COLO829 (cell line): Measurements from ENCODE around the gene KRTAP10-8.
"Not testable (repeated sequence)": the region's sequence is repeated elsewhere in the genome, so short reads cannot be mapped to it uniquely, and the experiment has no call there.

Experiments
- DNase-seq: peaks from one replicate; pipeline ENCODE4 v3.0.0; 2012; ENCODE audit warnings: low spot score

The KRTAP10-8 gene

GRCh38 chr21:44599264-44600029 is 12.4 kb upstream of the KRTAP10-8 start:
- DNase-seq = no peak

- DNase-seq = not testable (repeated sequence)
Observed at GRCh38 chr21:44600118-44600978, 11.5 kb upstream of the KRTAP10-8 start, which contains the start of gene KRTAP10-7. TSS of gene KRTAP10-7 (plus strand) at chr21:44600597. CDS start at chr21:44600622, 25 bp downstream.

GRCh38 chr21:44601091-44601490 is 10.8 kb upstream of the KRTAP10-8 start:
- DNase-seq = not testable (repeated sequence)

- no peak for DNase-seq
Observed at GRCh38 chr21:44601596-44602462, 10.1 kb upstream of the KRTAP10-8 start.

GRCh38 chr21:44602463-44602850 is 9.4 kb upstream of the KRTAP10-8 start:
- no peak for DNase-seq

- no peak for DNase-seq
Observed at GRCh38 chr21:44603109-44603875, 8.6 kb upstream of the KRTAP10-8 start.

- DNase-seq = no peak
Observed at GRCh38 chr21:44603911-44604310, 8.0 kb upstream of the KRTAP10-8 start.

- DNase-seq = no peak
Observed at GRCh38 chr21:44606495-44606894, 5.4 kb upstream of the KRTAP10-8 start.

- no peak for DNase-seq
Observed at GRCh38 chr21:44609193-44609592, 2.7 kb upstream of the KRTAP10-8 start.

- not testable (repeated sequence) for DNase-seq
Observed at GRCh38 chr21:44610157-44610843, 1.6 kb upstream of the KRTAP10-8 start.

- DNase-seq = no peak
Observed at GRCh38 chr21:44611551-44611950, 328 bp upstream of the KRTAP10-8 start.

GRCh38 chr21:44612669-44613229 is 870 bp downstream of the KRTAP10-8 start:
- DNase-seq = no peak

- no peak for DNase-seq
Observed at GRCh38 chr21:44613386-44614155, 1.7 kb downstream of the KRTAP10-8 start.

- no peak for DNase-seq
Observed at GRCh38 chr21:44614161-44614631, 2.3 kb downstream of the KRTAP10-8 start.

GRCh38 chr21:44614961-44615391 is 3.1 kb downstream of the KRTAP10-8 start:
- no peak for DNase-seq

- no peak for DNase-seq
Observed at GRCh38 chr21:44615466-44615865, 3.6 kb downstream of the KRTAP10-8 start.

GRCh38 chr21:44615911-44616590 is 4.2 kb downstream of the KRTAP10-8 start:
- no peak for DNase-seq

- no peak for DNase-seq
Observed at GRCh38 chr21:44616591-44616926, 4.7 kb downstream of the KRTAP10-8 start.

- DNase-seq = no peak
Observed at GRCh38 chr21:44617071-44617501, 5.2 kb downstream of the KRTAP10-8 start.
